ENCODE data around the gene FAM3B. TPM values are rescaled to one million over a fixed set of nuclear protein-coding genes. Genes with fewer than 3 reads are reported as not detected.

The FAM3B gene
- total and polyA plus RNA-seq, 9 of the 15 experiments (the other 6 are each of a cell fraction or from before 2014, with no cell fraction given): 0.04 to 0.18 (median 0.12) TPM; not detected in 5

- TF ChIP-seq ZKSCAN1 (IDR thresholded peaks at IDR 0.05; ENCODE audit: low read depth, low read length): no peak
- no peak for TF ChIP-seq MEF2D (tag; conservative IDR thresholded peaks at IDR 0.05; ENCODE audit: low read depth)
- no peak for TF ChIP-seq ZFP36 (IDR thresholded peaks at IDR 0.05; ENCODE audit: low read depth, low read length, partially characterized antibody)
- no peaks in the 10 kb centered on the region for H3K36me3 ChIP-seq (ENCODE audit: control insufficient read depth, insufficient read depth, low read length)
- 0 out of 2 replicates have a peak, but pooled peaks cover 4% of the 10 kb centered on the region for H4K20me1 ChIP-seq (replicated peaks; ENCODE audit: control insufficient read depth, insufficient read depth, low read length)
- ChIA-PET CTCF (ENCODE audit: low intra/inter-chr PET ratio) (no interaction called here), POLR2A (no interaction called here)
- H3K9me3 ChIP-seq (replicated peaks; ENCODE audit: control insufficient read depth, insufficient read depth, low read depth, low read length): no peaks in the 10 kb centered on the region
- no peak for DNase-seq (ENCODE audit: extremely low read depth in 1 of 4, low spot score in 3 of 4)
- peaks cover 11 to 36% of the 10 kb centered on the region in 2 experiments; a peak in 3 of 5 replicates for H3K27me3 ChIP-seq (ENCODE audit: control insufficient read depth in 2 of 2, insufficient read depth in 2 of 2, low read length in 2 of 2)
- no peak overlapping the region for H3K4me2 ChIP-seq (ENCODE audit: insufficient read depth, low read length)
- no peak overlapping the region for H2AFZ ChIP-seq (ENCODE audit: low read depth, low read length)
- H3K79me2 ChIP-seq (ENCODE audit: control insufficient read depth, insufficient read depth, low read length): no peaks in the 10 kb centered on the region
- WGBS (ENCODE audit: insufficient coverage, low coverage, missing lambda C conversion rate): 0% methylated on average over 6 of the region's 6 CpGs
- H3K4me3 ChIP-seq: no peak overlapping the region
- H3K4me1 ChIP-seq (replicated peaks in 1 of 2; ENCODE audit: control insufficient read depth in 2 of 2, insufficient read depth in 2 of 2, low read length in 2 of 2): peaks cover 0 to 5% of the 10 kb centered on the region in 2 experiments; a peak in 1 of 5 replicates
- in situ Hi-C loops (cut with MboI): no loop called here
- no peaks in the 10 kb centered on the region for H3K9me1 ChIP-seq (ENCODE audit: control insufficient read depth, insufficient read depth, low read length)
- BruUV-seq (replicated peaks): no TSS peak
- no peak for ATAC-seq
- no peak for FAIRE-seq
- intact Hi-C loops (cut with micrococcal nuclease): no loop called here
- no peak overlapping the region for H3K9ac ChIP-seq (ENCODE audit: insufficient read depth in 1 of 2, low read depth in 2 of 2, low read length in 2 of 2)
- no peak overlapping the region for H3K27ac ChIP-seq (ENCODE audit: extremely low read depth, low read depth, low read length)
Measured at GRCh38 chr21:41315726-41316125, 875 bp upstream of the FAM3B start.

- ChIA-PET CTCF (ENCODE audit: low intra/inter-chr PET ratio) (no interaction called here), POLR2A (no interaction called here)
- Histone ChIP-seq H2AFZ (ENCODE audit: low read depth, low read length) (no peak overlapping the region), H4K20me1 (replicated peaks; ENCODE audit: control insufficient read depth, insufficient read depth, low read length) (0 out of 2 replicates have a peak, but pooled peaks cover 5% of the 10 kb centered on the region), H3K9me3 (replicated peaks; ENCODE audit: control insufficient read depth, insufficient read depth, low read depth, low read length) (no peaks in the 10 kb centered on the region), H3K27ac (ENCODE audit: extremely low read depth, low read depth, low read length) (no peak overlapping the region), H3K4me1 (replicated peaks in 1 of 2; ENCODE audit: control insufficient read depth in 2 of 2, insufficient read depth in 2 of 2, low read length in 2 of 2) (peaks cover 0 to 5% of the 10 kb centered on the region in 2 experiments; a peak in 1 of 5 replicates), H3K4me2 (ENCODE audit: insufficient read depth, low read length) (no peak overlapping the region), H3K36me3 (ENCODE audit: control insufficient read depth, insufficient read depth, low read length) (no peaks in the 10 kb centered on the region), H3K79me2 (ENCODE audit: control insufficient read depth, insufficient read depth, low read length) (no peaks in the 10 kb centered on the region), H3K9ac (ENCODE audit: insufficient read depth in 1 of 2, low read depth in 2 of 2, low read length in 2 of 2) (no peak overlapping the region), H3K9me1 (ENCODE audit: control insufficient read depth, insufficient read depth, low read length) (no peaks in the 10 kb centered on the region), H3K4me3 (no peak overlapping the region), H3K27me3 (ENCODE audit: control insufficient read depth in 2 of 2, insufficient read depth in 2 of 2, low read length in 2 of 2) (peaks cover 14 to 47% of the 10 kb centered on the region in 2 experiments; a peak in 3 of 5 replicates)
- DNase-seq (ENCODE audit: extremely low read depth in 1 of 4, low spot score in 3 of 4) (no peak), ATAC-seq (no peak), FAIRE-seq (no peak)
- intact Hi-C loops (cut with micrococcal nuclease): no loop called here
- in situ Hi-C loops (cut with MboI): no loop called here
- no TSS peak for BruUV-seq (replicated peaks)
- WGBS (ENCODE audit: insufficient coverage, low coverage, missing lambda C conversion rate): 3% methylated on average over 14 of the region's 19 CpGs
- TF ChIP-seq DMBX1 (CRISPR knock-in tag; IDR thresholded peaks at IDR 0.05; ENCODE audit: borderline replicate concordance): no peak
- TF ChIP-seq PCBP1 (IDR thresholded peaks at IDR 0.05; ENCODE audit: low read depth, low read length, poor library complexity, severe bottlenecking): peak; percentile 35
Measured at GRCh38 chr21:41317063-41317392, 427 bp downstream of the FAM3B start.
